HG03103 (cell line): ENCODE measurements around the gene PTPDC1.
"Not testable (repeated sequence)": the region's sequence is repeated elsewhere in the genome, so short reads cannot be mapped to it uniquely, and the experiment has no call there.

Experiments used
- ATAC-seq: cut with Tn5 transposase; IDR thresholded peaks from one replicate; pipeline ENCODE4 v1.9.1; 2021; ENCODE audit warnings: low read depth; ENCODE audit not compliant: unreplicated experiment

Gene PTPDC1

DNA sequence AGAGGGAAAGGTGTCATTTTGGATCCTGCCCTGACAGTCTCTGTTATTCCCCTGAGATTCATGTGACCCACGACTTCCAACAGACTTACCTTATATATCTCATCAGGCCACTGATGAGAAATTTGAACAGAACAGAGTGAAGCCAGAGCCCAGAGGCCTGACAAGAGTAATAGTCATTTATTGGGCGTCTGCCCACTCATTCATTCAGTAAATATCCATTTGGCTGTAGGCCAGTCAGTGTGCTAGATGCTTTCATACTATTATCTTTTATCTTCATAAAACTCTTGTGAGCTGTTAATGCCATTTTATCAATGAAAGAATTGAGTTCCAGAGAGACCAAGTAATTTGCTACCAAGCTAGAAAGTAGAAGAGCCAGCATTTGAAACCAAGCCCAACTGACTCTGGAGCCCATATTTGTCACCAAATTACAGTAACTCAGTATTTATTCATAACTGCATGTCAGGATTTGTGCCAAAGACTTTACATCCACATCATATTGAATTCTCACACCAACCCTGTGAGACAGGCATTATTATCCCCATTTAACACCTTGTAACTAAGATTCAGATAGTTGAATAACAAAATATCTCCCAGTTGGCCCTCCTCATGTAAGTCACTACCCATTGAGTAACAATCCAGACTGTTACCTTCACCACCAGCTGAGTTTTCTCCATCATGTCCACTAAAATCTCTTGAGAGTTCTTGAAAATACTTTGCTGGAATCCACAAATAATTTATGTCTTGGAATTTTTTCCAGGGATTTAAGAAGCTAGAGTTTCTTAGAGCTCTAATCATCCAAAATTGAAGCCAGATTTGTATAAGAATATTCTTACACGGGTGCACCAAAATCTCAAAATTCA lies 2.5 kb downstream of the PTPDC1 start:
- ATAC-seq: no peak

DNA sequence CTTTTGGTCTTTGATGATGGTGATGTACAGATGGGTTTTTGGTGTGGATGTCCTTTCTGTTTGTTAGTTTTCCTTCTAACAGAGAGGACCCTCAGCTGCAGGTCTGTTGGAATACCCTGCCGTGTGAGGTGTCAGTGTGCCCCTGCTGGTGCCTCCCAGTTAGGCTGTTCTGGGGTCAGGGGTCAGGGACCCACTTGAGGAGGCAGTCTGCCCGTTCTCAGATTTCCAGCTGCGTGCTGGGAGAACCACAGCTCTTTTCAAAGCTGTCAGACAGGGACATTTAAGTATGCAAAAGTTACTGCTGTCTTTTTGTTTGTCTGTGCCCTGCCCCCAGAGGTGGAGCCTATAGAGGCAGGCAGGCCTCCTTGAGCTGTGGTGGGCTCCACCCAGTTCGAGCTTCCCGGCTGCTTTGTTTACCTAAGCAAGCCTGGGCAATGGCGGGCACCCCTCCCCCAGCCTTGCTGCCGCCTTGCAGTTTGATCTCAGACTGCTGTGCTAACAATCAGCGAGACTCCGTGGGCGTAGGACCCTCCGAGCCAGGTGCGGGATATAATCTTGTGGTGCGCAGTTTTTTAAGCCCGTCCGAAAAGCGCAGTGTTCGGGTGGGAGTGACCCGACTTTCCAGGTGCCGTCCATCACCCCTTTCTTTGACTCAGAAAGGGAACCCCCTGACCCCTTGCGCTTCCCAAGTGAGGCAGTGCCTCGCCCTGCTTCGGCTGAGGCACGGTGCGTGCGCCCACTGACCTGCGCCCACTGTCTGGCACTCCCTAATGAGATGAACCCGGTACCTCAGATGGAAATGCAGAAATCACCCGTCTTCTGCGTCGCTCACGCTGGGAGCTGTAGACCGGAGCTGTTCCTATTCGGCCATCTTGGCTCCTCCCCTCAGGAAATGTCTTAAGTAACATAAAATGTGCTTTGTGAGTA lies 10.2 kb downstream of the PTPDC1 start:
- not testable (repeated sequence) for ATAC-seq

DNA sequence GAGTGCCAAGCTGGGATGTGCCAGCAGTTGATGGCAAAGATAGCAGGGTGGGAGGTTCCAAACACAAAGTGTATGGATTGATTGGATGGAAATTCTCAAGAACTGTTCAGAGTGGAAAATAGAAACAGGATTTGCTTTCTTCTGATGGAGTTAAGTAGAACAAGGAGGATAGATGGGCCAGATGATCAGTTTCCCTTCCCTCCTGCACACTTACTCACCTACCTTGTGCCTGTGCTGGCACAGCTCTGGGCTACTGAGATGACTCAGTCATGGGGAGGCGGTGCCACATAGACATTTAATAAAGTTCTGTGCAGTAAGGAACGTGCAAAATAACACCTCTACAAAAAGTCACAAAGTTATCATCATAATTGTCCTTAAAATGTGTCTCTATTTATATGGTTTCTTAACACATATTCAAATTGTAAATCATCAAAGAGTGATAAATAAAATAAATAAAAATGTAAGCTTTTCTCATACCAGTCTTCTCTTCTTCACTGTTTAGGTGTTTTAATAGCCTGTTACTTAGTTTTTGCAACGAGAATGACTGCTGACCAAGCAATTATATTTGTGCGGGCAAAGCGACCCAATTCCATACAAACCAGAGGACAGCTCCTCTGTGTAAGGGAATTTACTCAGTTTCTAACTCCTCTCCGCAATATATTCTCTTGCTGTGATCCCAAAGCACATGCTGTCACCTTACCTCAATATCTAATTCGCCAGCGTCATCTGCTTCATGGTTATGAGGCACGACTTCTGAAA lies 12.7 kb downstream of the PTPDC1 start:
- no peak for ATAC-seq

DNA sequence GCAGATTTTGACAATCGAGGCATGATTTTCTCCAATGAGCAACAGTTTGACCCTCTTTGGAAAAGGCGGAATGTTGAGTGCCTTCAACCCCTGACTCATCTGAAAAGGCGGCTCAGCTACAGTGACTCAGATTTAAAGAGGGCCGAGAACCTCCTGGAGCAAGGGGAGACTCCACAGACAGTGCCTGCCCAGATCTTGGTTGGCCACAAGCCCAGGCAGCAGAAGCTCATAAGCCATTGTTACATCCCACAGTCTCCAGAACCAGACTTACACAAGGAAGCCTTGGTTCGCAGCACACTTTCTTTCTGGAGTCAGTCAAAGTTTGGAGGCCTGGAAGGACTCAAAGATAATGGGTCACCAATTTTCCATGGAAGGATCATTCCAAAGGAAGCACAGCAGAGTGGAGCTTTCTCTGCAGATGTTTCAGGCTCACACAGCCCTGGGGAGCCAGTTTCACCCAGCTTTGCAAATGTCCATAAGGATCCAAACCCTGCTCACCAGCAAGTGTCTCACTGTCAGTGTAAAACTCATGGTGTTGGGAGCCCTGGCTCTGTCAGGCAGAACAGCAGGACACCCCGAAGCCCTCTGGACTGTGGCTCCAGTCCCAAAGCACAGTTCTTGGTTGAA lies 13.6 kb downstream of the PTPDC1 start:
- no peak for ATAC-seq

DNA sequence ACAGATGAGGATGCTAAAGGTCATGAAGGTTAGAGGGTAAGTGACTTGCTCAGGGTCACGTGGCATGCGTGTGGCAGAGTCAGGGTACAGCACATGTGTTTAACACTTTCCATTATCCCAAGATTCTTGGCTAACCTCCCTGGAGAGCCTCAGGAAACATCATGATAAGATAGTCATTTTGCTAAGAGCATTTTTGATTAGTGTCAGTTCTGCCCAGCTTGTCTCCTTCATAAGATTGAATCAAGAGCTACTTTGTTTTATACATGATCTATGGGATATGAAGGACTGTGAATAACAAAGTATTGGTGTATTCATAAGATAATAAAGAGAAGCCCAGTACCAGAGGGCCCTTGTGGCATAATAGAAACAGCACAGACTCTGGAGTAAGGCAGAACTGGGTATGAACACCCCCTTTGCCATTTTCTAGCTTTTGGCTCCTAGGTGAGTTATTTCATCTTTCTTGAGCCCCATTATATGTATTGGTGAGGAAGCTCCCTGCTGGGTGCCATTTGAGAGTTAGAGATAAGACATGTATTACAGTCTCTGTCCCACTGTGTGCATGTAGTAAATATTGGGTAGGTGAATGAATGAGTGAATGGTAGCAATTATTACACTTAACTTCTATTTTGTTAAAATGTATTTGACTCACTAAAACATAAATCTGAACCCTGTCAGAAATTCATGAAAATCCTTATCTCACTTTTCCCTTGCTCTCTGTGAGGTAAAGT lies 16.1 kb downstream of the PTPDC1 start:
- no peak for ATAC-seq

DNA sequence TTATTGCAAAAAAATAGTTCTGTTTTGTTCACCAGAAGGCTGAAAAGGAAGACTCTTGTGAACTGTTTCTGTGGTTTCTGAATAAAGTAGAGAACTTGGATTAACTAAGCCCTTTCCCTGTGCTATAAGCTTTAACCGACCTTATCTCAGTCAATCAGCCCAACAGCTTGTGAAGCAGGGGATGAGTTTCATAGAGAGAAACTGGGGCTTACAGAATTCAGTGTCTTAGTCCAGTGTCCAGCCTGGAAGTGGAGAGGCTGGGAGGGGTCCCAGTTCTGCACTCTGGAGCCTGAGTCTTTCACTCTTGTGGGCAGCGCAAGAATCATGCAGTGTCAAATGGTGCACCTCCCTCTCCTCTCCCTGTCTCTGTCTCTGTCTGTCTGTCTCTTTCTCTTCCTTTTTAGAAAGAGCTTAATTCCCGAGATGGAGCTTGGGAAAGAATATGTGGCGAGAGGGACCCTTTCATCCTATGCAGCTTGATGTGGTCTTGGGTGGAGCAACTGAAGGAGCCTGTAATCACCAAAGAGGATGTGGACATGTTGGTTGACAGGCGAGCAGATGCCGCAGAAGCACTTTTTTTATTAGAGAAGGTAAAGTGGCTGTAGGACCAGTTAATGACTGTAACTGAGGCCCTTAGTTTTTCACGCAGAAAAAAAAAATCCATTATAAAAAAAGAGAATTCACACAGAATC lies 17.0 kb downstream of the PTPDC1 start:
- ATAC-seq: no peak

DNA sequence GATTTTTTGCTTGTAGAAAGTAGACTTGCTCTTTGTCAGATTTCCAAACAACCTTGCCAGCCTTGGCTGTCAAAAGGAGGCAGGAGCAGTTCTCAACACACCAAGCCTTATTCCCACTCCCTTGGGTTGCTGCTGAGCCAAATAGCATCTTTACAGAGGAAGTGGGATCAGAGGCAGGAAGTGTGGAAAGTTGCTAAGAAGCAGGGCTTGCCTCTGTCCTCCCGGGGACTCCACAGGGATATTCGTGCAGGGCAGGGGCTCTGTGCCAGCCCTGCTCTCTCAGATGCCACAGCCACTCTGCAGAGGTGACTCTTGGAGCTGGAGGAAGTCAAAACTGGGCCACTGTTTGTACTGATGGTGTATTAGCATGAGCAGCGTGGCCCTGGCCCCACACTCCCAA lies 24.3 kb downstream of the PTPDC1 start:
- no peak for ATAC-seq

DNA sequence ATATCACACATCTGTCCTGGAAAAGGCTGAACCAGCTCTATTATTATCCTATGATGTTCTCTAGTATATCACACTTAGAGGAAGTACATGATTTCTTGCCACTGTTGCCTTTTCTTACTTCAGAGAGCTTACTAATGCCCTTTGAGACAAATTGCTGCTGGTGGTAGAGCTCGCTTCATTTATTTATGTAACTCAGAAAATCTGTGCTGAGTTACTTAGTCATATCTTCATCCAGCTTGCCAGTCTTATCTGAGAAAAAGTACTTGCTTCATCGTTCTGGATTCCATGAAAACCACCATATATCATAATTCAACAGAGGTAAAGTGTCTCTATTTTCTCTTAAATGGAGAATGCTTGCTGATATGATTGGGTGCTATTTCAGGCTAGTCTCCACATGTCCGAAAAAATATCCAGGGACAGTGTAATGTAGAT lies 26.6 kb downstream of the PTPDC1 start:
- ATAC-seq: no peak

DNA sequence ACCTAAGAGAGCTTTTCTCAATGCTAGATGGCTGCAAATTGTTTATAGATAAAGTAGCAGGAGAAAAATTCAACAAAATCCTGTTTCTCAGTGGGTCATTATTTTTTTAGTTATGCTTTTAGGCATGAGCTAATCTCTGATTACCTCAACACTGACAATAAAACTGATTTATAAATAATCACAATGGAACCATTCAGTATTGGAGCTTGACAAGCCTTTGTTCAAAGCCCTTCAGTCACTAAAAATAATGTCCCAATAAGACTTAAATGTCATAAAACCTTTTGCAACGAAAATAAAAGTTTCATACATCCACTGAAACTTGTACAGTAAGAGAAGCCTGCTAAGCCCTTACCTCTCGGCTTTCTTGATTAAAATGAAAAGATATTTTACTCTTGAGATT lies 27.2 kb downstream of the PTPDC1 start:
- ATAC-seq: no peak

DNA sequence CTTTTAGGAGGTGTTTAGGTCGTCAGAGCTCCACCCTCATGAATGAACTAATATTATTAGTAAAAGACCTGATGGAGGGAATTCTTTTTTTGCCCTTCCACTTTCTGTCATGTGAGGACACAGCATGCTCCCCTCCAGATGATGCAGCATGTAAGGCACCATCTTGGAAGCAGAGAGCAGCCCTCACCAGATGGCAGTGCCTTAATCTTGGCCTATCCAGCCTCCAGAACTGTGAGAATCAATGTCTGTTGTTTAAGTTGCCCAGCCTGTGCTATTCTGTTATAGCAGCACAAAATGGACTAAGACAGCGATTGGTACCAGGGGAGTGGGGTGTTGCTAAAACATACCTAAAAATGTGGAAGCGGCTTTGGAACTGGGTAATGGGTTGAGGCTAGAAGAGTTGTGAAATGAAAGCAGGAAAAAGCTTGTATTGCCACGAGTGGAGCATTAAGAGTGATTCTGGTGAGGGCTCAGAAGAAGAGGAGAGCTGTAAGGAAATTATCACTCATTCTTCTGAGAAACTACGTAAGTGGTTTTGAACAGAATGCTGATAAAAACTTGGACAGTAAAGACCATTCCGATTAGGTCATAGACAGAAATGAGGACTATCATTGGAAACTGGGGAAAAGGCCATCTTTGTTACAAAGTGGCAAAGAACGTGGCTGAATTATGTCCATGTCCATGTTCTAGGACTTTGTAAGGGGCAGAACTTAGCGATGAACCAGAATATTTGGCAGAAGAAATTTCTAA lies 28.6 kb downstream of the PTPDC1 start:
- no peak for ATAC-seq

DNA sequence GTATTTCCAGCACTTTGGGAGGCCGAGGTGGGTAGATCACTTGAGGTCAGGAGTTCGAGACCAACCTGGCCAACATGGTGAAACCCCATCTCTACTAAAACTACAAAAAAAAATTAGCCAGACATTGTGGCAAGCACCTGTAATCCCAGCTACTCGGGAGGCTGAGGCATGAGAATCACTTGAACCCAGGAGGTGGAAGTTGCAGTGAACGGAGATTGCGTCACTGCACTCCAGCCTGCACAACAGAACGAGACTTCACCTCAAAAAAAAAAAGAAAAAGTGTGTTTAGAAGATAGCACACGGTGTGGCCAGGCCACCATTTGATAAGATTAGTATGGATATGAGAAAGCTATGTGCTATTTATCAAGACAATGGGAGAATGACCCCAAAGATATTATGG lies 35.8 kb downstream of the PTPDC1 start:
- not testable (repeated sequence) for ATAC-seq

DNA sequence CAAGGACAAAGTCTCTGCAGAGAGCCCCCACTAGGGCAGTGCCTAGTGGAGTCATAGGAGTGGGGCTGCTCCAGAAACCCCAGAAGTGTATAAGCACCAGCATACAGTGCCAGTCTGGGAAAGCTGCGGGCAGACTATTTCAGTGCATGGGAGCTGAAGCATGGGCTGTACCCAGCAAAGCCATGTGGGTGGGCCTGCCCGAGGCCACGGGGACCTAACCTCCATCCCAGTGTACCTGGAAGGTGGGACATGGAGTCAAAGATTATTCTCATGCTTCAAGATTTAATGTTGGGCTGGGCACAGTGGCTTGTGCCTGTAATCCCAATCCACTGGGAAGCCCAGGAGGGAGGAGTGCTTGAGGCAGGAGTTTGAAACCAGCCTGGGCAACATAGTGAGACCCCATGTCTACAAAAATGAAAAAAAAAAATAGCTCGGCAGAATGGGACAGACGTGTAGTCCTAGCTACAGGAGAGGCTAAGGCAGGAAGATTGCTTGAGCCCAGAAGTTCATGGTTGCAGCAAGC lies 36.7 kb downstream of the PTPDC1 start:
- no peak for ATAC-seq

DNA sequence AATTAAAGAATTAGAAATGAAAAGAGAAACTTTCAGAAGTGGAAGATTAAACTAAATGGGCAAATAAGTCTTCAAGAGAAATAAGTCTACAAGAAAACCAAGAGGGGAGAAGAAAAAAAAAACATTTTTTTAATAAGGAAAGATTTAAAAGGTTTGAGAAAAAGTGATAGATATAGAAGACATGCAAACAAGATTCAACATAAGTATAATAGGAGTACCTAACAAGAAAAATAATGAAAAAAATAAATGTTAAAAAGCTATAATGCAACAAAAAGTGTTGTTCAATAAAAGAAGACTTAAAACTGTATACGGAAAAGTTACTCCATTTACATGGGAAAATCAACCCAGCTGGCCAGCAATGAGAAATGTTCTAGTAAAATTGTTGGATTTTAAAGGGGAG lies 42.6 kb downstream of the PTPDC1 start:
- no peak for ATAC-seq

DNA sequence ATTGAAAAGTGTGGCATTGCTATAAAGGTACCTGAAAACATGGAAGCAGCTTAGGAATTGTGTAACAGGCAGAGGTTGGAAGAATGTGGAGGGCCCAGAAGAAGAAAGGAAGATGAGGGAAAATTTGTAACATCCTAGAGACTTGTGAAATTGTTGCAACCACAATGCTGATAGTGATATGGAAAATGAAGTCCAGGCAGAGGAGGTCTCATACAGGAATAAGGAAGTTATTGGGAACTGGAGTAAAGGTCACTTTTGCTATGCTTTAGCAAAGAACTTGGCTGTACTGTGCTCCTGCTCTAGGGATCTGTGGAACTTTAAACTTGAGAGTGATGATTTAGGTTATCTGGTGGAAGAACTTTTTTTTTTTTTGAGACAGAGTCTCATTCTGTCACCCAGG lies 43.5 kb downstream of the PTPDC1 start:
- no peak for ATAC-seq

DNA sequence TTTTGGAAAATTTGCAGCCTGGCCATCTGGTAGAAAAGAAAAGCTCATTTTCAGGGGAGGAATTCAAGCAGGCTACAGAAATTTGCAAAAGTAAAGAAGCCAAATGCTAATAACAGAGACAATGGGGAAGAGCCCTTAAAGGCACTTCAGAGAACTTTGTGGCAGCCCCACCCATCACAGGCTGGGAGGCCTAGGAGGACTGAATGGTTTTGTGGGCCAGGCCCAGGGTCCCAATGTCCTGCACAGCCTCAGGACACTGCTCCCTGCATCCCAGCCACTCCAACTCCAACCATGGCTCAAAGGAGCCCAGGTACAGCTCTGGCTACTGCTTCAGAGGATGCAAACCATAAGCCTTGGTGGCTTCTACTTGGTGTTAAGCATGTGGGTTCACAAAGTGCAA lies 44.3 kb downstream of the PTPDC1 start:
- no peak for ATAC-seq

DNA sequence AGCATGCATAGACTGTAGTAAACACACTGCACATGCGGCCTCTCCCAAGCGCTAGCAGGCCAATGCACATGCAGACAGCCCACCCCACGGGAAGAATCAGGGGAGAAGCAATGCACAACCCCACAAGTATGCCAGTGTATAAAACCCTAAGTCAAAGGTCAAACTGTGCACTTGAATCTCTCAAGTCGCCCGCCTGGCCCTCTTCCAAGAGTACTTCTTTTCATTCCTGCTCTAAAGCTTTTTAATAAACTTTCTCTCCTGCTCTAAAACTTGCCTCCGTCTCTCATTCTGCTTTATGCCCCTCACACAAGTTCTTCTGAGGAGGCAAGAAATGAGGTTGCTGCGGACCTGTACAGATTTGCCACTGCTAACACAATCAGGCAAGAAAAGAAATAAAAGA lies 50.4 kb downstream of the PTPDC1 start:
- ATAC-seq: no peak

DNA sequence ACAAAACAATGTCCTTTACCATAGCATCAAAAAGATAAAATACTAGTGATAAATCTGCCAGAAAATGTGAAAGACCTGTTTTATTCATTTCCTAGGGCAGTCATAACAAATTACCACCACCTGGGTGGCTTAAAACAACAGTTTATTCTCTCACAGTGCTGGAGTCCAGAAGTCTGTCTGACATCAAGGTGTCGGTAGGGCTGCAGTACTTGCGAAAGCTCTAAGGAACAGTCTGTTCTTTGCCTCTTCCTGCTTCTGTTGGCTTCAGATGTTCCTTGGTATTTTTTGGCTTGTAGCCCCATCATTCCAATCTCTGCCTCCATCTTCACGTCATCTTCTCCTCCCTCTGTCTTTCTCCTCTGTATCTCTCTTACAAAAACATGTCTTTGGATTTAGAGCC lies 51.0 kb downstream of the PTPDC1 start:
- ATAC-seq: no peak
